ENCODE results near the gene TBL1XR1.
A peak's percentile ranks its signal among the peaks of the same experiment; 100 is the strongest.

TBL1XR1 gene

GRCh38 chr3:177197041-177197726, at the start of gene TBL1XR1:
Gene TBL1XR1, minus strand, starts transcription at chr3:177197482. Its CDS starts 132,505 bp downstream, at chr3:177064977.
- H2AFZ ChIP-seq (ENCODE audit: low read depth, low read length): peak within 1 kb of the TSS; percentile 53
- no peaks in the 10 kb centered on the region for H3K9me3 ChIP-seq (ENCODE audit: low read length)
- no peaks in the 10 kb centered on the region for H3K27me3 ChIP-seq (ENCODE audit: insufficient read depth, low read length)

GRCh38 chr3:177245250-177245649, 48.0 kb upstream of the TBL1XR1 start:
- no peaks in the 10 kb centered on the region for H3K27me3 ChIP-seq (ENCODE audit: insufficient read depth, low read length)
- no peaks in the 10 kb centered on the region for H3K4me1 ChIP-seq (ENCODE audit: insufficient read depth, low read length)
- no peak overlapping the region for H3K4me3 ChIP-seq (ENCODE audit: low read length)
- no peaks in the 10 kb centered on the region for H3K36me3 ChIP-seq (ENCODE audit: insufficient read depth, low read length)
- H2AFZ ChIP-seq (ENCODE audit: low read depth, low read length): no peak overlapping the region
- no peaks in the 10 kb centered on the region for H3K9me3 ChIP-seq (ENCODE audit: low read length)

More at GRCh38 chr3:177197041-177197726, at the start of gene TBL1XR1:
- H3K4me1 ChIP-seq (ENCODE audit: insufficient read depth, low read length): peaks cover 26% of the 10 kb centered on the region
- H3K36me3 ChIP-seq (ENCODE audit: insufficient read depth, low read length): no peaks in the 10 kb centered on the region
- H3K4me3 ChIP-seq (ENCODE audit: low read length): peak within 1 kb of the TSS; percentile 100

- Histone ChIP-seq H3K9me3 (ENCODE audit: low read length) (no peaks in the 10 kb centered on the region), H2AFZ (ENCODE audit: low read depth, low read length) (no peak overlapping the region), H3K36me3 (ENCODE audit: insufficient read depth, low read length) (no peaks in the 10 kb centered on the region), H3K4me3 (ENCODE audit: low read length) (no peak overlapping the region), H3K4me1 (ENCODE audit: insufficient read depth, low read length) (no peaks in the 10 kb centered on the region), H3K27me3 (ENCODE audit: insufficient read depth, low read length) (no peaks in the 10 kb centered on the region)
Observed at GRCh38 chr3:177244606-177245005, 47.3 kb upstream of the TBL1XR1 start.

GRCh38 chr3:177238686-177239216, 41.5 kb upstream of the TBL1XR1 start:
- Histone ChIP-seq H3K4me1 (ENCODE audit: insufficient read depth, low read length) (no peaks in the 10 kb centered on the region), H3K36me3 (ENCODE audit: insufficient read depth, low read length) (no peaks in the 10 kb centered on the region), H3K4me3 (ENCODE audit: low read length) (no peak overlapping the region)

GRCh38 chr3:177237206-177237605, 39.9 kb upstream of the TBL1XR1 start:
- H3K4me3 ChIP-seq (ENCODE audit: low read length): no peak overlapping the region

More at GRCh38 chr3:177238686-177239216, 41.5 kb upstream of the TBL1XR1 start:
- Histone ChIP-seq H2AFZ (ENCODE audit: low read depth, low read length) (no peak overlapping the region), H3K9me3 (ENCODE audit: low read length) (no peaks in the 10 kb centered on the region), H3K27me3 (ENCODE audit: insufficient read depth, low read length) (no peaks in the 10 kb centered on the region)

GRCh38 chr3:177236704-177237103, 39.4 kb upstream of the TBL1XR1 start:
- H3K36me3 ChIP-seq (ENCODE audit: insufficient read depth, low read length): no peaks in the 10 kb centered on the region
- H2AFZ ChIP-seq (ENCODE audit: low read depth, low read length): no peak overlapping the region

More at GRCh38 chr3:177237206-177237605, 39.9 kb upstream of the TBL1XR1 start:
- H2AFZ ChIP-seq (ENCODE audit: low read depth, low read length): no peak overlapping the region
- H3K9me3 ChIP-seq (ENCODE audit: low read length): no peaks in the 10 kb centered on the region
- no peaks in the 10 kb centered on the region for H3K4me1 ChIP-seq (ENCODE audit: insufficient read depth, low read length)
- no peaks in the 10 kb centered on the region for H3K36me3 ChIP-seq (ENCODE audit: insufficient read depth, low read length)
- H3K27me3 ChIP-seq (ENCODE audit: insufficient read depth, low read length): no peaks in the 10 kb centered on the region

GRCh38 chr3:177234121-177234520, 36.8 kb upstream of the TBL1XR1 start:
- Histone ChIP-seq H3K4me3 (ENCODE audit: low read length) (no peak overlapping the region), H3K9me3 (ENCODE audit: low read length) (no peaks in the 10 kb centered on the region), H2AFZ (ENCODE audit: low read depth, low read length) (no peak overlapping the region), H3K36me3 (ENCODE audit: insufficient read depth, low read length) (no peaks in the 10 kb centered on the region), H3K4me1 (ENCODE audit: insufficient read depth, low read length) (no peaks in the 10 kb centered on the region), H3K27me3 (ENCODE audit: insufficient read depth, low read length) (no peaks in the 10 kb centered on the region)

More at GRCh38 chr3:177236704-177237103, 39.4 kb upstream of the TBL1XR1 start:
- H3K4me1 ChIP-seq (ENCODE audit: insufficient read depth, low read length): no peaks in the 10 kb centered on the region
- H3K4me3 ChIP-seq (ENCODE audit: low read length): no peak overlapping the region
- no peaks in the 10 kb centered on the region for H3K9me3 ChIP-seq (ENCODE audit: low read length)
- no peaks in the 10 kb centered on the region for H3K27me3 ChIP-seq (ENCODE audit: insufficient read depth, low read length)

- H2AFZ ChIP-seq (ENCODE audit: low read depth, low read length): no peak overlapping the region
- no peak overlapping the region for H3K4me3 ChIP-seq (ENCODE audit: low read length)
- H3K4me1 ChIP-seq (ENCODE audit: insufficient read depth, low read length): no peaks in the 10 kb centered on the region
- no peaks in the 10 kb centered on the region for H3K36me3 ChIP-seq (ENCODE audit: insufficient read depth, low read length)
- H3K9me3 ChIP-seq (ENCODE audit: low read length): no peaks in the 10 kb centered on the region
- no peaks in the 10 kb centered on the region for H3K27me3 ChIP-seq (ENCODE audit: insufficient read depth, low read length)
Observed at GRCh38 chr3:177231242-177231641, 34.0 kb upstream of the TBL1XR1 start.

GRCh38 chr3:177230641-177231040, 33.4 kb upstream of the TBL1XR1 start:
- no peaks in the 10 kb centered on the region for H3K36me3 ChIP-seq (ENCODE audit: insufficient read depth, low read length)
- no peaks in the 10 kb centered on the region for H3K27me3 ChIP-seq (ENCODE audit: insufficient read depth, low read length)
- H3K9me3 ChIP-seq (ENCODE audit: low read length): no peaks in the 10 kb centered on the region
- H3K4me3 ChIP-seq (ENCODE audit: low read length): no peak overlapping the region
- no peaks in the 10 kb centered on the region for H3K4me1 ChIP-seq (ENCODE audit: insufficient read depth, low read length)
- H2AFZ ChIP-seq (ENCODE audit: low read depth, low read length): no peak overlapping the region

GRCh38 chr3:177229791-177230190, 32.5 kb upstream of the TBL1XR1 start:
- Histone ChIP-seq H2AFZ (ENCODE audit: low read depth, low read length) (no peak overlapping the region), H3K4me3 (ENCODE audit: low read length) (no peak overlapping the region)

GRCh38 chr3:177228601-177229190, 31.4 kb upstream of the TBL1XR1 start:
- H3K36me3 ChIP-seq (ENCODE audit: insufficient read depth, low read length): no peaks in the 10 kb centered on the region
- no peaks in the 10 kb centered on the region for H3K4me1 ChIP-seq (ENCODE audit: insufficient read depth, low read length)
- no peaks in the 10 kb centered on the region for H3K9me3 ChIP-seq (ENCODE audit: low read length)
- no peak overlapping the region for H2AFZ ChIP-seq (ENCODE audit: low read depth, low read length)
- no peaks in the 10 kb centered on the region for H3K27me3 ChIP-seq (ENCODE audit: insufficient read depth, low read length)
- H3K4me3 ChIP-seq (ENCODE audit: low read length): no peak overlapping the region

More at GRCh38 chr3:177229791-177230190, 32.5 kb upstream of the TBL1XR1 start:
- Histone ChIP-seq H3K27me3 (ENCODE audit: insufficient read depth, low read length) (no peaks in the 10 kb centered on the region), H3K9me3 (ENCODE audit: low read length) (no peaks in the 10 kb centered on the region), H3K36me3 (ENCODE audit: insufficient read depth, low read length) (no peaks in the 10 kb centered on the region), H3K4me1 (ENCODE audit: insufficient read depth, low read length) (no peaks in the 10 kb centered on the region)

GRCh38 chr3:177224414-177224813, 27.1 kb upstream of the TBL1XR1 start:
- Histone ChIP-seq H3K4me1 (ENCODE audit: insufficient read depth, low read length) (no peaks in the 10 kb centered on the region), H3K9me3 (ENCODE audit: low read length) (no peaks in the 10 kb centered on the region), H2AFZ (ENCODE audit: low read depth, low read length) (no peak overlapping the region), H3K4me3 (ENCODE audit: low read length) (no peak overlapping the region), H3K27me3 (ENCODE audit: insufficient read depth, low read length) (no peaks in the 10 kb centered on the region), H3K36me3 (ENCODE audit: insufficient read depth, low read length) (no peaks in the 10 kb centered on the region)

GRCh38 chr3:177221744-177222143, 24.5 kb upstream of the TBL1XR1 start:
- Histone ChIP-seq H3K4me3 (ENCODE audit: low read length) (no peak overlapping the region), H3K4me1 (ENCODE audit: insufficient read depth, low read length) (no peaks in the 10 kb centered on the region), H3K9me3 (ENCODE audit: low read length) (no peaks in the 10 kb centered on the region), H3K36me3 (ENCODE audit: insufficient read depth, low read length) (no peaks in the 10 kb centered on the region), H3K27me3 (ENCODE audit: insufficient read depth, low read length) (no peaks in the 10 kb centered on the region), H2AFZ (ENCODE audit: low read depth, low read length) (no peak overlapping the region)

All from neuron (in vitro differentiated cells).